ENCODE data around the gene POLR1E.

POLR1E gene

GRCh38 chr9:37540634-37541033 lies 54.9 kb downstream of the POLR1E start:
- DNase-seq, result no peak

- no peak for DNase-seq
Observed at GRCh38 chr9:37541465-37541864, 55.7 kb downstream of the POLR1E start.

- no peak for DNase-seq
Observed at GRCh38 chr9:37542488-37542887, 56.7 kb downstream of the POLR1E start.

GRCh38 chr9:37542895-37543294 lies 57.1 kb downstream of the POLR1E start:
- no peak for DNase-seq

GRCh38 chr9:37543468-37543867 lies 57.7 kb downstream of the POLR1E start:
- no peak for DNase-seq

- DNase-seq, result no peak
Observed at GRCh38 chr9:37547328-37547878, 61.7 kb downstream of the POLR1E start.

- peak in 1 of 4 experiments; percentile 2 for DNase-seq
Observed at GRCh38 chr9:37549527-37549926, 63.8 kb downstream of the POLR1E start.

GRCh38 chr9:37550781-37551180 lies 65.0 kb downstream of the POLR1E start:
- DNase-seq, result no peak

GRCh38 chr9:37551468-37551867 lies 65.7 kb downstream of the POLR1E start:
- DNase-seq, result no peak

GRCh38 chr9:37551888-37552287 lies 66.1 kb downstream of the POLR1E start:
- peak; percentile 9 to 39 (median 24) for DNase-seq
